HepG2 (cell line): ENCODE data around the gene DICER1. TPM values are rescaled to one million over a fixed set of nuclear protein-coding genes. Genes with fewer than 3 reads are reported as not detected.

Experiments used
- ATAC-seq: fragments of 200-7000 bp; cut with Tn5 transposase; 3 replicates; pipeline ENCODE4 v1.9.1; 2020; ENCODE audit warnings: mild to moderate bottlenecking, moderate library complexity
- BruUV-seq: library from RNA; stranded (reverse); fragments of 400-500 nt; replicated peaks from 2 replicates; lab custom pipeline; 2021; lab: Mats Ljungman, UMichigan
- CTCF ChIA-PET: fragments of 300-600 bp; formaldehyde crosslinking; extraction: SDS; loops from one replicate; lab custom pipeline; 2021; ENCODE audit warnings: low total read pairs, inconsistent platforms, low intra/inter-chr PET ratio; lab: Yijun Ruan, JAX
- POLR2A ChIA-PET: fragments of 350-600 bp; sonication (Branson Sonifier 250); formaldehyde crosslinking; loops from one replicate; lab custom pipeline; 2020; ENCODE audit warnings: antibody characterized with exemption, inconsistent platforms; lab: Yijun Ruan, JAX
- DNase-seq: peaks from one replicate; pipeline ENCODE4 v3.0.0-alpha.2; 2015; ENCODE audit warnings: low spot score
- FAIRE-seq: peaks from 3 replicates; lab custom pipeline; 2011; peaks lifted over from hg19 to GRCh38; lab: Jason Lieb, UNC
- H2AFZ ChIP-seq: one replicate; pipeline ENCODE4 v1.6.1; 2011; ENCODE audit warnings: low read length, inconsistent platforms
- H3K27ac ChIP-seq: fragments of 300-600 bp; 3 replicates; pipeline ENCODE4 v1.8.0; 2011; ENCODE audit warnings: mixed run types, mild to moderate bottlenecking, mixed read lengths, low read length, inconsistent platforms; ENCODE audit not compliant: insufficient read depth; ENCODE audit errors: extremely low read length
- H3K27me3 ChIP-seq, 2 experiments: fragments of 200-600 bp in 1 of 2; 2 replicates in 1 of 2; 3 replicates in 1 of 2; pipeline versions ENCODE4 v1.6.0 to v1.8.0; 2011; ENCODE audit warnings: low read length in 2 of 2, mild to moderate bottlenecking in 2 of 2, moderate library complexity in 2 of 2, inconsistent platforms in 1 of 2; ENCODE audit not compliant: insufficient read depth in 2 of 2, control insufficient read depth in 1 of 2
- H3K36me3 ChIP-seq, 2 experiments: fragments of 200-600 bp in 1 of 2; replicated peaks in 1 of 2; 2 replicates in 1 of 2; 3 replicates in 1 of 2; pipeline versions ENCODE4 v1.5.1 to v1.8.0; 2011; ENCODE audit warnings: low read length in 2 of 2, inconsistent platforms in 1 of 2; ENCODE audit not compliant: insufficient read depth in 2 of 2, control insufficient read depth in 1 of 2
- H3K4me1 ChIP-seq: 2 replicates; pipeline ENCODE4 v1.5.1; 2012; ENCODE audit warnings: low read length, inconsistent platforms; ENCODE audit not compliant: insufficient read depth
- H3K4me2 ChIP-seq: 2 replicates; pipeline ENCODE4 v1.6.0; 2011; ENCODE audit warnings: low read depth, low read length, inconsistent platforms
- H3K4me3 ChIP-seq, 3 experiments: fragments of 200-600 bp in 1 of 3; sonication (generic), shearing (Covaris generic) in 1 of 3; replicated peaks in 1 of 3; 2 replicates each; pipeline ENCODE4 v1.5.1; 2011 to 2016; ENCODE audit warnings: low read length in 3 of 3, inconsistent platforms in 2 of 3, low read depth in 2 of 3, mild to moderate bottlenecking in 2 of 3, control low read depth in 1 of 3, mixed read lengths in 1 of 3; ENCODE audit not compliant: insufficient read depth in 1 of 3
- H3K79me2 ChIP-seq: one replicate; pipeline ENCODE4 v1.6.1; 2011; ENCODE audit warnings: low read length, inconsistent platforms; ENCODE audit not compliant: insufficient read depth
- H3K9ac ChIP-seq: 2 replicates; pipeline ENCODE4 v1.6.0; 2011; ENCODE audit warnings: mild to moderate bottlenecking, low read depth, low read length, inconsistent platforms; ENCODE audit not compliant: insufficient read depth
- H3K9me3 ChIP-seq: 2 replicates; pipeline ENCODE4 v1.5.1; 2012; ENCODE audit warnings: mild to moderate bottlenecking, low read length
- H4K20me1 ChIP-seq: 2 replicates; pipeline ENCODE4 v1.6.0; 2011; ENCODE audit warnings: inconsistent platforms, mild to moderate bottlenecking, low read length, moderate library complexity; ENCODE audit not compliant: insufficient read depth
- CCAR2 ChIP-seq: fragments of 200-400 bp; formaldehyde crosslinking; optimal IDR thresholded peaks from 2 replicates; pipeline ENCODE3; 2018; ENCODE audit warnings: low read depth, mild to moderate bottlenecking, low read length, moderate library complexity
- MXI1 ChIP-seq: IDR thresholded peaks from 3 replicates; pipeline ENCODE4 v1.6.1; 2012; ENCODE audit warnings: low read depth, low read length, inconsistent platforms, borderline replicate concordance
- SAP130 ChIP-seq: IDR thresholded peaks from 2 replicates; pipeline ENCODE4 v1.6.1; 2016; ENCODE audit warnings: low read depth
- SKI ChIP-seq: fragments of 450-650 bp; IDR thresholded peaks from one replicate; pipeline ENCODE4 v1.6.1; 2018; ENCODE audit warnings: mild to moderate bottlenecking; ENCODE audit not compliant: partially characterized antibody
- SNAPC2 ChIP-seq: sonication (generic); formaldehyde crosslinking; IDR thresholded peaks from 2 replicates; pipeline ENCODE4 v1.8.1; 2022; ENCODE audit warnings: mild to moderate bottlenecking, missing genetic modification reagents
- SOX5 ChIP-seq: IDR thresholded peaks from 2 replicates; pipeline ENCODE4 v1.6.1; 2016; ENCODE audit warnings: borderline replicate concordance
- STAG1 ChIP-seq: sonication (generic); formaldehyde crosslinking; IDR thresholded peaks from 2 replicates; pipeline ENCODE4 v1.4.0; 2020; ENCODE audit warnings: missing genetic modification reagents
- XBP1 ChIP-seq: sonication (generic); formaldehyde crosslinking; IDR thresholded peaks from 2 replicates; pipeline ENCODE4 v1.5.0; 2020; ENCODE audit warnings: missing genetic modification reagents
- ZFX ChIP-seq: sonication (generic); formaldehyde crosslinking; IDR thresholded peaks from 2 replicates; pipeline ENCODE4 v1.4.0; 2020; ENCODE audit warnings: mild to moderate bottlenecking, low read depth, missing genetic modification reagents, moderate library complexity
- ZNF33A ChIP-seq: sonication (generic); formaldehyde crosslinking; IDR thresholded peaks from 2 replicates; pipeline ENCODE4 v1.5.1; 2020; ENCODE audit warnings: missing genetic modification reagents, mild to moderate bottlenecking, moderate library complexity, borderline replicate concordance
- ZNF446 ChIP-seq: sonication (generic); formaldehyde crosslinking; IDR thresholded peaks from 2 replicates; pipeline ENCODE4 v1.5.0; 2020; ENCODE audit warnings: mild to moderate bottlenecking, missing genetic modification reagents
- ZNF543 ChIP-seq: sonication (generic); formaldehyde crosslinking; IDR thresholded peaks from 2 replicates; pipeline ENCODE4 v1.4.0; 2020; ENCODE audit warnings: mild to moderate bottlenecking, missing genetic modification reagents
- ZNF713 ChIP-seq: sonication (generic); formaldehyde crosslinking; IDR thresholded peaks from 2 replicates; pipeline ENCODE4 v1.4.0; 2020; ENCODE audit warnings: mild to moderate bottlenecking, missing genetic modification reagents
- ZNF788 ChIP-seq: sonication (generic); formaldehyde crosslinking; IDR thresholded peaks from 2 replicates; pipeline ENCODE4 v1.5.0; 2020; ENCODE audit warnings: mild to moderate bottlenecking, missing genetic modification reagents, borderline replicate concordance
- ZNF790 ChIP-seq: sonication (generic); formaldehyde crosslinking; IDR thresholded peaks from 2 replicates; pipeline ENCODE4 v1.8.0; 2022; ENCODE audit warnings: missing genetic modification reagents, mild to moderate bottlenecking, borderline replicate concordance
- WGBS: methylation state at CpG from one replicate; pipeline ENCODE4 v1.1.6; 2017; ENCODE audit warnings: low lambda C conversion rate; 5-methylcytosine and 5-hydroxymethylcytosine counted together
- in situ Hi-C: cut with HindIII; loops from 2 replicates; pipeline ENCODE4 v1.10.0; 2017; ENCODE audit warnings: low pct_unique_long_range_greater_than_20kb; ENCODE audit not compliant: extremely low pct_ligation_motif_present
- intact Hi-C: fragments of 100-400 bp; cut with micrococcal nuclease; formaldehyde crosslinking; loops from one replicate; pipeline ENCODE4 v1.10.0; 2022; ENCODE audit not compliant: unreplicated experiment
- polyA plus RNA-seq, 8 experiments: library from polyadenylated mRNA; depleted of rRNA in 3 of 8; stranded (reverse) in 7 of 8; unstranded in 1 of 8; fragments of >200 nt; fragmentation: Illumina TruSeq in 4 of 8; extraction: Trizol in 4 of 8; gene quantifications; 2 replicates each; pipeline versions ENCODE4 v1.2.1 to v1.2.3, GENCODE V29; 2011 to 2016; ENCODE audit warnings: low read depth in 4 of 8, missing spikeins in 1 of 8, mixed read lengths in 1 of 8; ENCODE audit not compliant: insufficient read depth in 1 of 8
- total RNA-seq, 5 experiments: library from RNA; depleted of rRNA; stranded (reverse); fragments of >200 nt; fragmentation: Illumina TruSeq; extraction: Trizol; gene quantifications; 2 replicates each; pipeline ENCODE4 v1.2.3, GENCODE V29; 2016; ENCODE audit warnings: low read depth in 1 of 5
- TF ChIP-seq, protein P1 (sequence below): sonication (generic); formaldehyde crosslinking; IDR thresholded peaks from 2 replicates; pipeline ENCODE4 v1.8.0; 2022; ENCODE audit warnings: low read depth, missing genetic modification reagents

Gene DICER1
- total and polyA plus RNA-seq, 2 of the 13 experiments (the other 11 are each of a cell fraction or from before 2014, with no cell fraction given) = 31.8 to 61.9 TPM

DNA sequence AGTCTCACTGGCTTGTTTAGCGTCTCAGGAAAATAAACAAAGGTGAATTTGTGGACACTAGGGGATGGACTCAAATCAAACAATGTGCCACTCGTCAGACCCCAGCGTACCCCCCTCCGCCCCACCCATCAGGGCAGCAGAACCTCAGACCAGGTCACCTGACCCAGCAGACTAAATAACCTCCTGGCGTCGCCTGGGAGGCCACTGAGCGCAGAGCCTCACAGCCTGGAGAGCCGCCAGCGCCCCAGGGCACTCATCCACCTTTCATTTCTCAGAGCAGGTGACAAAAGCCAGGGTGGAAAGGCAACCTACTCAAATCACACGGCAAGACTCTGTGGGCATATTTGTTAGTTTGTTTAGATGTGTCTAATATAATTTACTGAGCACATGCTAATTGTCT is 100.9 kb downstream of the DICER1 start:
- no TSS peak for BruUV-seq
- H2AFZ ChIP-seq = no peak overlapping the region
- FAIRE-seq (no peak), ATAC-seq (no peak), DNase-seq (no peak)
- CTCF ChIA-PET = no interaction called here
- in situ Hi-C loops = no loop called here
- H4K20me1 ChIP-seq = no peaks in the 10 kb centered on the region
- POLR2A ChIA-PET = no interaction called here
- no peak overlapping the region for H3K4me3 ChIP-seq
- H3K27me3 ChIP-seq = peaks cover 5 to 47% of the 10 kb centered on the region in 2 experiments
- intact Hi-C loops = no loop called here
- H3K9me3 ChIP-seq = no peaks in the 10 kb centered on the region
- 28% methylated on average over 6 of the region's 10 CpGs for WGBS
- no peak overlapping the region for H3K27ac ChIP-seq
- H3K79me2 ChIP-seq = no peaks in the 10 kb centered on the region
- no peak for TF ChIP-seq SKI
- no peak for TF ChIP-seq STAG1 (CRISPR knock-in tag)
- no peak for TF ChIP-seq XBP1 (CRISPR knock-in tag)
- TF ChIP-seq SNAPC2 (CRISPR knock-in tag) = no peak
- TF ChIP-seq ZFX (CRISPR knock-in tag) = no peak
- no peak for TF ChIP-seq CCAR2
- no peak for TF ChIP-seq SOX5 (CRISPR knock-in tag)
- no peak for TF ChIP-seq ZNF446
- TF ChIP-seq SAP130 (CRISPR knock-in tag) = no peak
- TF ChIP-seq ZNF543 (CRISPR knock-in tag) = no peak
- TF ChIP-seq ZNF790 (CRISPR knock-in tag) = no peak
- no peak for TF ChIP-seq MXI1
- TF ChIP-seq ZNF713 = no peak
- no peak for TF ChIP-seq ZNF33A (CRISPR knock-in tag)
- TF ChIP-seq, protein P1, sequence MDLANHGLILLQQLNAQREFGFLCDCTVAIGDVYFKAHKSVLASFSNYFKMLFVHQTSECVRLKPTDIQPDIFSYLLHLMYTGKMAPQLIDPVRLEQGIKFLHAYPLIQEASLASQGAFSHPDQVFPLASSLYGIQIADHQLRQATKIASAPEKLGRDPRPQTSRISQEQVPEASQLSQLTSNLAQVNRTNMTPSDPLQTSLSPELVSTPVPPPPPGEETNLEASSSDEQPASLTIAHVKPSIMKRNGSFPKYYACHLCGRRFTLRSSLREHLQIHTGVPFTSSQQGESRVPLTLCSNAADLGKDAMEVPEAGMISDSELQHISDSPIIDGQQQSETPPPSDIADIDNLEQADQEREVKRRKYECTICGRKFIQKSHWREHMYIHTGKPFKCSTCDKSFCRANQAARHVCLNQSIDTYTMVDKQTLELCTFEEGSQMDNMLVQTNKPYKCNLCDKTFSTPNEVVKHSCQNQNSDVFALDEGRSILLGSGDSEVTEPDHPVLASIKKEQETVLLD (CRISPR knock-in tag) = no peak
- TF ChIP-seq ZNF788 (CRISPR knock-in tag) = no peak
- no peak overlapping the region for H3K4me2 ChIP-seq
- no peaks in the 10 kb centered on the region for H3K36me3 ChIP-seq
- no peak overlapping the region for H3K9ac ChIP-seq
- no peaks in the 10 kb centered on the region for H3K4me1 ChIP-seq
